Right hindlimb (tissue), 1 donor: ENCODE results near the gene CYP3A5.
A peak's percentile ranks its signal among the peaks of the same experiment; 100 is the strongest.
"Not testable (repeated sequence)": the region's sequence is repeated elsewhere in the genome, so short reads cannot be mapped to it uniquely, and the experiment has no call there.

Experiments used
- DNase-seq: peaks from one replicate; pipeline ENCODE4 v3.0.0-alpha.2; 2018

The CYP3A5 gene

DNA sequence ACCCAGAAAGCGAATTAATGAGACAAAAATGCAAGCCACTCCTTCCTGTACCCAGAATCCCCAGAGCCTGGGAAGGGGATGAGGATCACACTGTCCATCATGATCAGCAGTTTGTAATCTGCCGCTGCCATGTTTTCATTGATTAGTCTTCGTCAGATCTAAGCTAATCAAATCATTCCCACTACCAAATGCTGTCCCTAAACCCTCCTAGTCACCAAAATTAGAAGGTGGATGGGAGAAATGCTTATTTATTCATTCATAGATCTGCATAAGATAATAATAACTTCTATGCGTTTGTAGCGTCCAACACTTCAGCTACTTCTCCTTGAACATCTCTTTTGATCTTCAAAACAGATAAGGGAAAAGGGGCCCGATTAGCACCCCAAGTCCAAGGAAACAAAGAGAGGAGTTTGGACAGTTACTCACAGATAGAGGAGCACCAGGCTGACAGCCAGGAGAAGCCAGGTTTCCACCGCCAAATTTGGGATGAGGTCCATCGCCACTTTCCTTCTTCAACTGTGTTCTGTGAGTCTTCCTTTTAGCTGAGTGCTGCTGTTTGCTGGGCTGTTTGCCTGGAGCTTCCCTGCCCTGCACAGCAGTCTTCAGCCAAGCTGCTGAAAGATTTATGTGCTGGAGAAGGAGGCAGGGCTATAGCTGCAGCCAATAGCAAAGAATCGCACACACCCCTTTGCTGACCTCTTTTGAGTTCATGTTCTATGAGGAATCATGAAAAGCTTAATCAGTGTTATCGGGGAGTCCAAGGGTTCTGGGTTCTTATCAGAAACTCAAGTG lies at the start of gene CYP3A5:
TSS of gene CYP3A5 (minus strand) at position 597 of the 792 bp plus-strand sequence. CDS start at position 497, 100 bp downstream.
- peak; percentile 64 for DNase-seq

DNA sequence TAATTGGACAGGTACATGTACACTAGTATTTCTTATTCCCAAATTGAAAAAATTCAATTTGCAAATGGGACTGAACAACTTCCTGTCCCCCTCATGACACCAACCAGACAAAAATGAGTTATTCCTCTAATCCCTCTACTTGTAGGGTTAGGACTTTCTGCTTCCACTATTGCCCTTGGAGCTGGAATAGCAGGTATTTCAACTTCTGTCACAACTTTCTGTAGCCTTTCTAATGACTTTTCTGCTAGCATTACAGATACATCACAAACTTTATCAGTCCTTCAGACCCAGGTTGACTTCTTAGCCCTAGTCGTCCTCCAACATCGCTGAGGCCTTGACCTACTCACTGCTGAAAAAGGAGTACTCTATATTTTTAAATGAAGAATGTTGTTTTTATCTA lies 48.8 kb upstream of the CYP3A5 start:
- DNase-seq = no peak

DNA sequence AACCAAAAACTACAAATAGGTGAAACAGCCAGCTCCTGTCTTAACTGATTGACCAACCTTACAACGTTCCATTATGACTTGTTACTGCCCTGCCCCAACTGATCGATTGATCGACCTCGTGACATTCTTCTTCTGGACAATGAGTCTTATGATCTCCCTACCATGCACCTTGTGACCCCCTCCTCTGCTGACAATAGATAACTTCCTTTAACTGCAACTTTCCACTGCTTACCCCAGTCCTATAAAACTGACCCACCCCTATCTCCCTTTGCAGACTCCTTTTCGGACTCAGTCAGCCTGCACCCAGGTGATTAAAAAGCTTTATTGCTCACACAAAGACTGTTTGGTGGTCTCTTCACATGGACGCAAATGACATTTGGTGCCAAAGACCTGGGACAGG lies 43.4 kb upstream of the CYP3A5 start:
- DNase-seq = not testable (repeated sequence)

DNA sequence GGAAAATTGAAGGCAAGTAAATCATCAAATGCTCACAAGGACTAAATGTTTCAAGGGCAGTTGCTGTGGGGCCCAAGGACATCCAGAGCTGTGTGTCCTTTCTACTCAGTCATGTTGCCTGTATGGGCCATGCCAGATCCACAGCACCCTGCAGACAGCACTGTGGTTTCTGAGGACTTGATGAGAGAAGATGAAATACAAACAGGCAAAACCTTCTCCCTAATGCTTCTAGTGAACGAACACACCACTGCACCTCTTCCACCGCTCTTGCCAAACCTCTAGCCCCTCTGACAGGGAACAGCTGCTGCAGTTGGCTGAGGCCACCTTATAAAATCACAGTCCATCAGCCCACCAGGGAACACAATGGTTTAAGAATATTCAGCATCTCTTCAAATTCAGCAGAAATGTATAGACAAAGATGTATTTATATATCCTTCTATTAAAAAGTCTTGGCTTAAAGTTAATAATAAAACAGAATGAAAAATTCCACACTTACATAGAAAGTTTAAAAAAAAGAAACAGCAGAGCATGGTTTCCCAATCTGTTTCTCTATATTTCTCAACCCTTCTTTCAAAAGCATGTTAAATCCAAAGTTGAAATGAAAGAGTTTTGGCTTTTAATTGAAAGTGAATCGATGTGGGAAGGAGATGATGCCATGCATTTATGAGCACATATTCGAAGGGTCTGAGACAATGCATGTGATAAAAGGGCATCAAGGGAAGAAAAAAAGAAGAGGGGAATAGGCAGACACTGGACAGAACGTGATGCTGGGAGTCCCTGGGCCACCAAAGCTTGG lies 41.2 kb upstream of the CYP3A5 start:
- DNase-seq = peak; percentile 26

DNA sequence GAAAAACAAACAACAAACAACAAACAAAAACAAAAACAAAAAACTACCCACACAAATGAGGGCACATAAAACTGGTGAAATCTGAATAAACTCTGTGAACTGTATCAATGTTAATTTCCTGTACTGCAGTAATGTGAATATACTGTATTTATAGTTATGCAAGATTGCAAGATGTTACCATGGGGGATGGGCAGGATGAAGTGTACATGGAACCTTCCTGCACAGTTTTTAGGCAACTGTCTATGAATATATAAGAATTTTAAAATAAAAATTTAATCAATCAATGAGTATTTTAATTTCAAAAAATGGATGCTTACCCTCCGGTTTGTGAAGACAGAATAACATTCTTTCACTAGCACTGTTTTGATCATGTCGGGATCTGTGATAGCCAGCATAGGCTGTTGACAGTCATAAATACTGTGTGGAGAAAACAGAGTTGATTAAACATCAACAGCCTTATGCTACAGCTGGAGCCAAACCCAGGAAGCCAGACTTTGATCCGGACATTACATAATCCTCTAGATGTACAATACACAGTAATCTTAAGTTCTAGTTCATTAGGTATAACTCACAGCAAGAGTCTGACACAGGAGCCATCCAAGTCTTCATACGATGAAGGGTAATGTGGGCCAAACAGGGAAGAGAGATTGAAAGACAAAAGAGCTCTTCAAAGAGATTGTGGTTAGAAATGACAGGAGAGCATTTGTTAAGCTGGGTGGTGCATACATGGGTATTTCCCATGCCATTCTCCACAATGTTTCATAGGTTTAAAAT lies 40.4 kb upstream of the CYP3A5 start:
- DNase-seq = no peak

DNA sequence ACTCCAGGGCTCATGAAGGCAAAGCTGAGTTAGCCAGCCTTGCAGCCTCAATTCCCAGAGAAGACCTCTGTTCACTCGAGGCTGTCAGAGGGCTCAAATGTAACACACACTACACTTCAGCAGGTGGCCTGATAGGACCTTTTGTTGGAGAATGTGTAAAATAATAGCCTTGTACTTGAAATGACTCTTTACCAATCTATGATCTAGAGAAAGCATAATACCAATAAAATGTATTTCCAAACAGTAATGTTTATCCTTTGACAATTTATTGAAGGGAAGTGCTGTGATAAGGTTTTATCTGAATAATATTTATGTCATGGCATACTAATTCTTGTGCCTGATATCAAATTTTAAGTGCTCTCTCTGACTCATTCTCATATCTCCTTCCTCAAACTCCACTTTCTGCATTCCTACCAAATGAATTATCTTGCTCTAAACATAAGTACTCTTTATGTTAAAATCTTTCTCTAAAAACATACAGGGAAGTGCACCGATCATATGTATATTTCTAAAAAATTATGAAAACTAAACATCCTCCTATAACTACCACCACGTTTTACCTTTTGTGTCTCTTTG lies 34.3 kb upstream of the CYP3A5 start:
- DNase-seq = no peak

DNA sequence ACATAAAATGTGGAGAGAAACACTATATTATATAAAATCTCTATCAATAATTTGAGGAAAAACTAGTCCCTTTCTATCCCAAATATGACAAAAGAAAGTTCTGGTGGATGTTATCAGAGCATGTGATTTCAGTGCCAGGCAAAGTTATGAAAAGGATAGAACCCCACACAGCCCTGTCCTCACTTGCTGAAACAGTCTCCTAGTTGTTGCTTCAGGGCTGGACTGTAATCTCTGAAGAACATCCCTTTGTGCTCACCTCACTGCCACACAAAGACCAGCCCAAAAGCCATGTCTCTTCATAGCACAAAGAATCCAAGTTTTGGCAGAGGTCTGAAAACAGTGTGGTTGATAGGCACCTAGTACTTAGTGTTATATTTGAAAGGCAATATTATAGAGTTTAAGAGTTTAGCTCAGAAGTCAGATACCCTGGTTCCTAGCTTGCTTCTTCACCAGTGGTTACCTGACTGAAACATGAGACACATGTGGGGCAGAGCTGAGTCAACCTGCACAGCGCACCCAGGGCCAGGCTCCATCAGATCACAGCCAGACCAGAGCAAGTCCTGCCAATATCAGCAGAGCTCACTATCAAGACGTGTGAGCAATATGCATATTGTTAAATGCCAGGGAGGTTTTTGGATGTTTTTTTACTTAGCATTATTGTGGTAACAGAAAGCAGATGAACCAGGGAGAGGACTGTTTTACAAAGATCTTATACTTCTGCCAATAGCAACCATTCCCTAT lies 30.2 kb upstream of the CYP3A5 start:
- no peak for DNase-seq

DNA sequence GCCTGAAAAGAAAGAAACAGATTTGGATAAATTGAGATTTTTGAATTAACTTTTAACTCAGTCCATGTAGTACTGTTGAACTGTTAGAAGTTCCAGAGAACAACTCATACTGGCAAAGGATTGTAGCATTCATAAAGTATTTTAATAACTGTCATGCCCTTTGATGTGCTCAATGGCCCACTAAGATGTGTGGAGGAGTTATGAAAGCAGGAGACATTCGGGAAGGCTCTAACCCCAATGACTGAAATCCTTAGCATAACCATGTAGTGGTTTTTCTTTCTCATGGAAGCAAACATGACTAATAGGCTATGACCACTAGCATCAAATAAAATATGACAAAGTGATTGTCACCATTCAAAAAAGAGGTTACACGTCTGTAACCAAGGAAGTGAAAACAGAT lies 29.5 kb upstream of the CYP3A5 start:
- DNase-seq = no peak

DNA sequence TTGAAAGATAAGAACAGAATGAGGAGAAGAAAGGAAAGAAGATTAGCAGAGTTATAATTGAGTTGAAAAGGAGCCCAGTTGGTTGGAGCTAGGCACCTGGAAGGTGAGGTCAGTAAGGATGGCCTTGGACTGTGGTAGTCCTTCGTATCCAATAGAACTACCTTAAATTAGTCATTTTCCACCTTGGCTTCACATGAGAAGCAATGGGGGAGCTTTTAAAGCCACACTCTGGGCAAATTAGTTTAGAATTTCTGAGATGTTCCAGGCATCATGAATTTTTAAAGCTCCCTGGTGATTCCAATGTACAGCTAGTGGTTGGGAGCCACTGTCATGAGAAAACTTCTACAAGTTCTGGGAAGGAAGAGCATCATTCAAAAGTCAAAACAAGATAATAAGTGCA lies 27.3 kb upstream of the CYP3A5 start:
- no peak for DNase-seq

DNA sequence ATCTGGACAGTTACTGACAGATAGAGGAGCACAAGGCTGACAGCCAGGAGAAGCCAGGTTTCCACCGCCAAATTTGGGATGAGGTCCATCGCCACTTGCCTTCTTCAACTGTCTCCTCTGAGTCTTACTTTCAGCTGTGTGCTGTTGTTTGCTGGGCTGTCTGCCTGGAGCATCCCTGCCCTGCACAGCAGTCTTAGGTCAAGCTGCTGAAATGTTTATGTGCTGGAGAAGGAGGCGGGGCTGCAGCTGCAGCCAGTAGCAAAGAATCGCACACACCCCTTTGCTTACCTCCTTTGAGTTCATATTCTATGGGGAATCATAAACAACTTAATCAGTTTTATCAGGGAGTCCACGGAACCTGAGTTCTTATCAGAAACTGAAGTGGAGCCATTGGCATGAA lies 20.1 kb upstream of the CYP3A5 start:
- DNase-seq = no peak

DNA sequence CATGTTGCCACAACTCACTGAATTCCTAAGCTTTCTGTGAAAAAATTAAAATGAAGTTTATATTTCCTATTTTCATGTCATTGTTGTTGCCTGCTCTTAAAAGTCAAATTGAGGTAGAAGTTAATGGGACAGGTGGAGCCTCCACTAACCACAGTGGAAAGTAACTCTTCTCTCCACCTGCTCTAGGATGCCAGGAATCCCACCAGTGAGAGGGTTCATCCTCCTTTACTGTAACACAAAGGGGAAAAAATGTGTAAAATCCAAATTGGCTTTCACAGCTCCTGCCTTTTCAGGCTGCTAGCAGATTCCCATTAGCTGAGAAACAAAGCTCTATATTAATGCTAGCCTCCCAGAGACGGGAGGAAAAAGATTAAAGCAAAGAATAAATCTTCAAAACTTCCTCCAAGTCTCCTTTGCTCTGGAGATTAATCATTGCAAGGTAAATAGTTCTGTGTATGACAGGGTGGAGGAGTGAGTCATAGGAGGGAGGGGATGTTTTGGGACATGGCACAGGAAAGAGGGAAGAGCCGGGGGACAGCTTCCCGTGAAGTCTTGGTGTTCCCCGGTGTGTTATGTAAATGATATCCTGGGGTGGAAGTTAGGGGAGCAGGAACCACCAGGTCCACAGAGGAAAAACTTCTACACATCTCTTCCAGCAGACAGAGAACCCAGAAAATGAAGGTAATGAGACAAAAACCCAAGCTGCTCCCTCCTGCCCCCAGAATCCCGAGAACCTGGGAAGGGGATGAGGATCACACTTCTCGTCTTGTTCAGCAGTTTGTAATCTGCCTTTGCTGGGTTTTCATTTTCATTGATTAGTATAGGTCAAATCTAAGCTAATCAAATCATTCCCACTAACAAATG lies 19.3 kb upstream of the CYP3A5 start:
- not testable (repeated sequence) for DNase-seq

DNA sequence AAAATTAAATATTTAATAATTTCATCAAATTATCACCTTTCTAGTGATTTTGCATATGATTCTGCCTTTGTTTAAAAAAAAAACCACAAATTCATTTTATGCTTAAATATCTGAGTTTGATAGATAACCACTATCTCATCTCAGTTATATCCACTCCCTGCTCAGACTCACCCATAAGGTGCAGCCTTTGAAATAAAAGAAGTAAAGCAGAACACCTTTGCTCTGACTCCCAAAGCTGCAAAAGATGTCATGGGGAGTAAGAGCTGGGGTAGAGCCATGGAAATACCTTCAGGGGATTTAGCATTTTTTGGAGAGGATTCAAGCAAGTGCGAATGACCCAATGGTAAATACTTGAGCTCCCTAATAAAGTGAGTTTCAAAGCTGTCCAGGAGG lies 15.1 kb upstream of the CYP3A5 start:
- no peak for DNase-seq

DNA sequence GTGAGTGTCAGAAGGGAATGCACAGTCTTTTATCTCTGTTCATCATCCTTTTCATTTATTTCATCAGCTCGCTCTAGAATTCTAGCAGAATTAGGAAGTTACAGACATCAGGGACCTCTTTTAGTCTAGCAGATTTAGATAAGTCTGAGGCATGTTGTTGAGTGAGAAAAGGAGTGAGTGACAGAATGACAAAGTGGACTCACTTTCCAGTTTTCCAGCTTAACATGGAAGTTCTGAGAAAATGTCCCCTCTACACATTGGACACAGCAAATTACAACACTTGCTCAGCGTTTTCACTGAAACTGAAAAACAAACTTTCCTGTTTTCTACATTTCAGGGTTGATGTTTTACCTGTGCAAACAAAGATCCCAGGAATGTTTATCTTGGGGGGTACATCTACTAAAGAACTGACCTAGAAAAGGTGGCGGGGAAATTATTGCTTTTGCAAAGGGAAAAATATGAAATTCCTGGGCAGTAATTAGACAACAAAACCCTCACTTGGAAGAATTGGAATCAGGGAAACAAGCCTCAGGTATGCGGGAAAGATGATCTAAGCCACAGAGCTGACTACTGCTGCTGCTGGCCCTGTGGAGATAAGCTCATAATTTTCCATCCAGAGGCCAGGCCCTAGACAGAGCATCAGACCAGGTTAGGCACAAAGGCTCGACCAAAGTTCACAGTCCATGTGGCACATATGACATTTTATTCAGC lies 14.6 kb upstream of the CYP3A5 start:
- DNase-seq = no peak

DNA sequence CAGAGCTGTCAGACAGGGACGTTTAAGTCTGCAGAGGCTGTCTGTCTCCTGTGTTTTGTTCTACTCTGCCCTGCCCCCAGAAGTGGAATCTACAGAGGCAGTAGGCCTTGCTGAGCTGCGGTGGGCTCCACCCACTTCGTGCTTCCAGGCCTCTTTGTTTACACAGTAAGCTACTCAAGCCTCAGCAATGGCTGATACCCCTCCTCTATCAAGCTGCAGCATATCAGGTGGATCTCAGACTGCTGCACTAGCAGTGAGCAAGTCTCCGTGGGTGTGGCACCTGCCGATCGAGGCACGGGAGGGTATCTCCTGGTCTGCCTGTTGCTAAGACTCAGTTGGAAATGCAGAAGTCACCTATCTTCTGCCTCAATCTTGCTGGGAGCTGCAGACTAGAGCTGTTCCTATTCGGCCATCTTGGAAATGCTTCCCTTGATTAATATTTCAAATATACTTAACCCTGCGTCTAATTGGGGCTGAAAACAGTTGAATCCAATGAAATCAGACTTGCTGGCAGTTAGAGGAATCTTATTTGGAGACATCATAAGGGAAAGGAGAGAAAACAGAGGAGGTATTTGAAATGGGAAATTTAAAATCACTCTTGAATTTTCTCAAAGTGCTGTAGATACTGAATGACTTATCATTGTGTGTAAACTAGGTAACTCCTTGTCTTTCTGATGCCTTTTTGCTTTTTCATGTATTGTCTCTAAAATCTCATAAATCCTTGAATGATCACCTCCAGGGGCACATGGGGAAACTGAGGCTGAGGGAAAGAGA lies 13.8 kb upstream of the CYP3A5 start:
- DNase-seq = no peak

DNA sequence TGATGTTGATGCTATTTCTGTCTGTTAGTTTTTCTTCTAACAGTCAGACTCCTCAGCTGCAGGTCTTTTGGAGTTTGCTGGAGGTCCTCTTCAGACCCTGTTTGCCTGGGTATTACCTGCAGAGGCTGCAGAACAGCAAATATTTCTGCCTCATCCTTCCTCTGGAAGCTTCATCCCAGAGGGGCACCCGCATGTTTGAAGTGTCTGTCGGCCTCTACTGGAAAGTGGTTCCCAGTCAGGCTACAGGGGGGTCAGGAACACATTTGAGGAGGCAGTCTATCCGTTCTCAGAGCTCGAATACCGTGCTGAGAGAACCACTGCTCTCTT lies 13.3 kb upstream of the CYP3A5 start:
- no peak for DNase-seq

DNA sequence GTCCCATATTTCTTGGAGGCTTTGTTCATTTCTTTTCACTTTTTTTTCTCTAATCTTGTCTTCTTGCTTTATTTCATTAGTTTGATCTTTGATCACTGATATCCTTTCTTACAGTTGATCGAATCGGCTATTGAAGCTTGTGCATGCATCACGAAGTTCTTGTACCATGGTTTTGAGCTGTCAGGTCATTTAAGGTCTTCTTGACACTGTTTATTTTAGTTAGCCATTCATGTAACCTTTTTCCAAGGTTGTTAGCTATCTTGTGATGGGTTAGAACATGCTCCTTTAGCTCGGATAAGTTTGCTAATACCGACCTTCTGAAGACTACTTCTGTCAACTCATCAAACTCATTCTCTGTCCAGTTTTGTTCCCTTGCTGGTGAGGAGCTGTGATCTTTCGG lies 12.8 kb upstream of the CYP3A5 start:
- DNase-seq = not testable (repeated sequence)

DNA sequence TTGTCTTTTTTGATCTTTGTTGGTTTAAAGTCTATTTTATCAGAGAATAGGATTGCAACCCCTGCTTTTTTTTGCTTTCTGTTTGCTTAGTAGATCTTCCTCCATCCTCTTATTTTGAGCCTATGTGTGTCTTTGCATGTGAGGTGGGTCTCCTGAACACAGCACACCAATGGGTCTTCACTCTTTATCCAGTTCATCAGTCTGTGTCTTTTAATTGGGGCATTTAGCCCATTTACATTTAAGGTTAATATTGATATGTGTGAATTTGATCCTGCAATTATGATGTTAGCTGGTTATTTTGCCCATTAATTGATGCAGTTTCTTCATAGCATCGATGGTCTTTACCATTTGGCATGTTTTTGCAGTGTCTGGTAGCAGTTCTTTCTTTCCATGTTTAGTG lies 11.9 kb upstream of the CYP3A5 start:
- not testable (repeated sequence) for DNase-seq

DNA sequence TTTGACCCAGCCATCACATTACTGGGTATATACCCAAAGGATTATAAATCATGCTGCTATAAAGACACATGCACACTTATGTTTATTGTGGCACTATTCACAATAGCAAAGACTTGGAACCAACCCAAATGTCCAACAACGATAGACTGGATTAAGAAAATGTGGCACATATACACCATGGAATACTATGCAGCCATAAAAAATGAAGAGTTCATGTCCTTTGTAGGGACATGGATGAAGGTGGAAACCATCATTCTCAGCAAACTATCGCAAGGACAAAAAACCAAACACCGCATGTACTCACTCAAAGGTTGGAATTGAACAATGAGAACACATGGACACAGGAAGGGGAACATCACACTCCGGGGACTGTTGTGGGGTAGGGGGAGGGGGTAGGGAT lies 11.1 kb upstream of the CYP3A5 start:
- DNase-seq = not testable (repeated sequence)

DNA sequence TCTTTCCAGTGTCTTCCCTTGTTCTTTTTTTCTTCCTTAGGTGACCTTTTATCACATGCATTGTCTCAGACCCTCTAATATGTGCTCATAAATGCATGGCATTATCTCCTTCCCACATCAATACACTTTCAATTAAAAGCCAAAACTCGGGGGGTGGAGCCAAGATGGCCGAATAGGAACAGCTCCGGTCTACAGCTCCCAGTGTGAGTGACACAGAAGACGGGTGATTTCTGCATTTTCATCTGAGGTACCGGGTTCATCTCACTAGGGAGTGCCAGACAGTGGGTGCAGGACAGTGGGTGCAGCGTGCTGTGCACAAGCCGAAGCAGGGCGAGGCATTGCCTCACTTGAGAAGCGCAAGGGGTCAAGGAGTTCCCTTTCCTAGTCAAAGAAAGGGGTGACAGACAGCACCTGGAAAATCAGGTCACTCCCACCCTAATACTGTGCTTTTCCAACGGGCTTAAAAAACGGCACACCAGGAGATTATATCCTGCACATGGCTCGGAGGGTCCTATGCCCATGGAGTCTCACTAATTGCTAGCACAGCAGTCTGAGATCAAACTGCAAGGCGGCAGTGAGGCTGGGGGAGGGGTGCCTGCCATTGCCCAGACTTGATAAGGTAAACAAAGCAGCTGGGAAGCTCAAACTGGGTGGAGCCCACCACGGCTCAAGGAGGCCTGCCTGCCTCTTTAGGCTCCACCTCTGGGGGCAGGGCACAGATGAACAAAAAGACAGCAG lies 6.2 kb upstream of the CYP3A5 start:
- DNase-seq = not testable (repeated sequence)
